ENCODE data around the gene MDC1.
"Not testable (repeated sequence)": the region's sequence is repeated elsewhere in the genome, so short reads cannot be mapped to it uniquely, and the experiment has no call there.

The MDC1 gene

DNA sequence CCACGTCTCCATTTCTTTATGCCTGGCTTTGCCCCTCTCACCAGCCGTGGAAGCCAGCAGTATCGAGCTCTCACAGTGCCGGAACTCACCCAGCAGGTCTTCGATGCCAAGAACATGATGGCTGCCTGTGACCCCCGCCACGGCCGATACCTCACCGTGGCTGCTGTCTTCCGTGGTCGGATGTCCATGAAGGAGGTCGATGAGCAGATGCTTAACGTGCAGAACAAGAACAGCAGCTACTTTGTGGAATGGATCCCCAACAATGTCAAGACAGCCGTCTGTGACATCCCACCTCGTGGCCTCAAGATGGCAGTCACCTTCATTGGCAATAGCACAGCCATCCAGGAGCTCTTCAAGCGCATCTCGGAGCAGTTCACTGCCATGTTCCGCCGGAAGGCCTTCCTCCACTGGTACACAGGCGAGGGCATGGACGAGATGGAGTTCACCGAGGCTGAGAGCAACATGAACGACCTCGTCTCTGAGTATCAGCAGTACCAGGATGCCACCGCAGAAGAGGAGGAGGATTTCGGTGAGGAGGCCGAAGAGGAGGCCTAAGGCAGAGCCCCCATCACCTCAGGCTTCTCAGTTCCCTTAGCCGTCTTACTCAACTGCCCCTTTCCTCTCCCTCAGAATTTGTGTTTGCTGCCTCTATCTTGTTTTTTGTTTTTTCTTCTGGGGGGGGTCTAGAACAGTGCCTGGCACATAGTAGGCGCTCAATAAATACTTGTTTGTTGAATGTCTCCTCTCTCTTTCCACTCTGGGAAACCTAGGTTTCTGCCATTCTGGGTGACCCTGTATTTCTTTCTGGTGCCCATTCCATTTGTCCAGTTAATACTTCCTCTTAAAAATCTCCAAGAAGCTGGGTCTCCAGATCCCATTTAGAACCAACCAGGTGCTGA, 7.0 kb upstream of the MDC1 start:
- not testable (repeated sequence) for DNase-seq

DNA sequence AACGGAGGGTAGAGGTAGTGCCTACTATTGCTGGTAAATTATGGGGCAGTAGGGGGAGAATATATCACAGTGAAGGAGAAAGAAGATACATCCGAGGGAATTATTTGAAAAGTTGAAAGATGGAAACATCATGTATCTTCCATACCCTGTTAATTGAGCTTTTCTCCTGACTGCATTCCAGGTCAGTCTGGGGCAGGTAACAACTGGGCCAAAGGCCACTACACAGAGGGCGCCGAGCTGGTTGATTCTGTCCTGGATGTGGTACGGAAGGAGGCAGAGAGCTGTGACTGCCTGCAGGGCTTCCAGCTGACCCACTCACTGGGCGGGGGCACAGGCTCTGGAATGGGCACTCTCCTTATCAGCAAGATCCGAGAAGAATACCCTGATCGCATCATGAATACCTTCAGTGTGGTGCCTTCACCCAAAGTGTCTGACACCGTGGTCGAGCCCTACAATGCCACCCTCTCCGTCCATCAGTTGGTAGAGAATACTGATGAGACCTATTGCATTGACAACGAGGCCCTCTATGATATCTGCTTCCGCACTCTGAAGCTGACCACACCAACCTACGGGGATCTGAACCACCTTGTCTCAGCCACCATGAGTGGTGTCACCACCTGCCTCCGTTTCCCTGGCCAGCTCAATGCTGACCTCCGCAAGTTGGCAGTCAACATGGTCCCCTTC, 6.2 kb upstream of the MDC1 start:
- DNase-seq = not testable (repeated sequence)

DNA sequence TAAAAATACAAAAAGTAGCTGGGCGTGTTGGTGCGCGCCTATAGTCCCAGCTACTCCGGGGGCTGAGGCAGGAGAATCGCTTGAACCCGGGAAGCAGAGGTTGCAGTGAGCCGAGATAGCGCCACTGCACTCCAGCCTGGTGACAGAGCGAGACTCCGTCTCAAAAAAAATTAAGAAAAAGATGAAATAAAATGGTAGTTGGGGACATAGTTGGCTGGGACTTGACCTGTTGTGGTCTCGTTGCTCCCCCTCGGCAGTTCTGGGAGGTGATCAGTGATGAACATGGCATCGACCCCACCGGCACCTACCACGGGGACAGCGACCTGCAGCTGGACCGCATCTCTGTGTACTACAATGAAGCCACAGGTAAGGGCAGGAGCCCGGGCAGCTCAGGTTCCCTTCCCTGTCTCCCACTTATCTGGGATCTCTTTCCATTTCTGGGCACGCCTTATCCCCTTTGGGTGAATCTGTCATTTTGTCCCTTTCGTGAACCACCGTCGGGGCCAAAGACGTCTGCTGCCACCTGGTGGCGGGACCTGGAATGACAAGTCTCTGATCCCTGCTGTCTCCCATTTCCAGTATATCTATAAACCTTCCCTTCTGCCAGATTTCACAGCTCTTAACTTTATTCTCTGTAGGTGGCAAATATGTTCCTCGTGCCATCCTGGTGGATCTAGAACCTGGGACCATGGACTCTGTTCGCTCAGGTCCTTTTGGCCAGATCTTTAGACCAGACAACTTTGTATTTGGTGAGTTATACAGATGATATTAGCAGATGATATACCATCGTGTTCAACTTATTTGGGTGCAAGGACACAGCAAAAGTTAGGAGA, 5.4 kb upstream of the MDC1 start:
- DNase-seq = peak; percentile 86

DNA sequence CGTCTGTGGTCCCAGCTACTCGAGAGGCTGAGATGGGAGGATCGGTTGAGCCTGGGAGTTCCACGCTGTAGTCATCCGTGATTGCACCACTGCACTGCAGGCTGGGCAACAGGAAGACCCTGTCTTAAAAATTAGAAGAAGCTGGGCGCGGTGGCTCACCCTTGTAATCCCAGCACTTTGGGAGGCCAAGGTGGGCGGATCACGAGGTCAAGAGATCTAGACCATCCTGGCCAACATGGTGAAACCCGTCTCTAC, 4.9 kb upstream of the MDC1 start:
- not testable (repeated sequence) for DNase-seq

DNA sequence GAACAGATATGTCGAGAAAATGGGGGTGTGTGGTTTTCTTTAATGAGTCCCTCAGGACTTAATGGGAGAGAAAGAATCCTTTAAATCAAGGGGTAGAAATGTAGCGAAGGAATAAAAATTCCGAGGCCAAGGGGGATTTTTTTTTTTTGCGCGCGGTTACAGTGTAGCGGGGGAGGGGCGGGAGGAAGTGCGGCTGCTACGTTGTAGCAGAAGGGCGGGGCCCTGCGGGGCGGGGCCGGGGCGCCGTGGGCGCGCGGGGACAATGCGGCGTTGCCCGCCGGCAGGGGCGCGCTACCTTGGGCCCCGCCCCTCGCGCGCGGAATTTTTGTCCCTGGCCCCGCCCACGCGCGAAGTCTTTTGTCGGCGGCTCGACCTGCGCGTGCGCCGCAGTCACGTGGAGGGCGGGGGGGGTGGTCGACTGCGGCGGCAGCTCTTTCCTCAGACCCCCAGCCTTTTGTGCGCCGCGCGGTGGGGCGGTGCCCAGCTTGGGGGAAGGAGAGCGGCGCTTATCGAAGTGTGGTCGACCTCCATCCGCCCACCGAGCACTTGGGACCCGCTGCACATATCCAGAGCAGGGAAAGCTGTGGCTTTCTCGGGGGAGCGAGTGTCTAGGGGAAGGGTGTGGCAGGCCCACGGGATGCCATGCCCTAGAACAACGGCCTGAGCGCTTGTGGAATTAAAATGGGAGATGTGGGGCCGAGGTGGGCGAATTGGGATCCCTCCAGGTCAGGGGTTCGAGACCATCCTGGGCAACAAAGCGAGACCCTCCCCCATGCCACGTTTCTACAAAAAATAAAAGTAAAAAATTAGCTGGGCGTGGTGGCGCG, 4.3 kb upstream of the MDC1 start:
- peak; percentile 95 for DNase-seq

DNA sequence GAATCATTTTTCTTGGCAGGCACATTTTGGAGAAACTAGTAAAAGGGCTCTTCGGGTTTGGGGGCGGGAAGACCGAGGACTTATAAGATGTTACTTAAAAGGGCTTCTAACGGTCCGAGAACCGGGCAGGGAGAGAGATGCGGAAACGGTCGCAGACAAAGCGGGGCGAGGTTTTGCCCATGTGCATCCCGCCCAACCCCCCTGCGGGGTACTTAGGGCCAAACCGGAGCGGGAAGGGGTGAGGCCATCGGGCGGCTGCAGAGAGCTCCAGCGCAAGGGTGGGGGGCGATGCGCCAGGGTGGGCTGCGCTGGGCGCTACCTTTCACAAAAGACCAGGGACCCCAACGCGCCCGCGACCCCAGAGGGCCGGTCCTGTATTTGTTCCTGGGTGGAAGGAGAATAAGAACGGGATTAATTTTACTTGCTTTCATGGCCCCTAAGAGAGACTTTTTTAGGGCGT, 3.7 kb upstream of the MDC1 start:
- DNase-seq = peak; percentile 53

DNA sequence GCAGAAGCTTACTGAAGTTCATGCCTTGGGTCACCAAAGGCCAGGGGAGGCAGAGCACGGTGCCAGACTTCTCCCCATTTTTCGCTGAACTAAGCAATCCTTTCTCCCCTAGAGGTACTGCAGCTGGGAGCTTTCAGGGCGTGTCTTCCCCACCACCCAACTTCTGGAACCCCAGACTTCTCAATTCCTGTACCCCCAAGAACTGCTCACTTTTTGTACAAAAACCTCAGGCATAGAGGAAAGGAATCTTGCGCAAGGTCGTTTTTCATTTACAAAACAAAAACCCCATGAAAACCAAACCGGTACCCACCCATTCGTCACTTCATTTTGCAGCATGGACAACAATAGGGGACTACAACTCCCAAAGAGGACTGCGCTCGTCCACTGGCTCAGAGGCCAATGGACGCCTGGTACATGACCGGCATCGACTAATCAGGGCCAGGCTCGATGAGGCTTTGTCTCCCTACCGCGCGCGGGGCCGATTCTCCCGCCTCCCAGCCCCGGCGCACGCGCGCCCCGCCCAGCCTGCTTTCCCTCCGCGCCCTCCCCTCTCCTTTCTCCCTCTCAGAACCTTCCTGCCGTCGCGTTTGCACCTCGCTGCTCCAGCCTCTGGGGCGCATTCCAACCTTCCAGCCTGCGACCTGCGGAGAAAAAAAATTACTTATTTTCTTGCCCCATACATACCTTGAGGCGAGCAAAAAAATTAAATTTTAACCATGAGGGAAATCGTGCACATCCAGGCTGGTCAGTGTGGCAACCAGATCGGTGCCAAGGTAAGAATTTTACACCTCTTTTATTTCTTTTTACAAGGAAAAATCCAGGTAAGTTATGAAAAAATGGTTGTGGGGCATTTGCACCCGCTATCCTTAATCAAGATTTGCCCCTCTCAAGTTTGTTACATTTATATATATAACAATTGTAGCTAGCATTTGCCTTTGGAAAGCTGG, 3.0 kb upstream of the MDC1 start, which contains the start of gene TUBB:
Gene TUBB (plus strand): TSS at position 562 of the 947 bp plus-strand sequence. CDS start 155 bp downstream, at position 717.
- peak; percentile 96 for DNase-seq

DNA sequence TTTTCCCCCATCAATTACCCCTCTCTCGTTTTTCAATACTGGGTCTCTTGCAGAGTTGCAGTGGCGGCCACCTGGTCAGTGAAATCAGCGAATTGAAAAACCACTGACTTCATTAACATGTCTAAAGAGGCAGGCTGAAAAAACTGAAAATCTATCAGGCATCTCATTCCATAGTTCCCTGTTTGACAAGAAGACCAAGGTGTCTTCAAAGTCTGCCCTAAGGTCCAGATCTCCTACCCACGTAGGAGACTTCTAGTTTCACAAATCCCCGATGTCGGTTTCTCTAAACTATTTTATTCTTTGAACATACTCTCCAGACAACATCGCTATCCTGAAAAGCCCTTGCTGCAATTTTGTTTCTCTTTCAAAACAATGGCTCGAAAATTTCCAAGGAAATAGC, 2.3 kb upstream of the MDC1 start:
- DNase-seq = no peak

DNA sequence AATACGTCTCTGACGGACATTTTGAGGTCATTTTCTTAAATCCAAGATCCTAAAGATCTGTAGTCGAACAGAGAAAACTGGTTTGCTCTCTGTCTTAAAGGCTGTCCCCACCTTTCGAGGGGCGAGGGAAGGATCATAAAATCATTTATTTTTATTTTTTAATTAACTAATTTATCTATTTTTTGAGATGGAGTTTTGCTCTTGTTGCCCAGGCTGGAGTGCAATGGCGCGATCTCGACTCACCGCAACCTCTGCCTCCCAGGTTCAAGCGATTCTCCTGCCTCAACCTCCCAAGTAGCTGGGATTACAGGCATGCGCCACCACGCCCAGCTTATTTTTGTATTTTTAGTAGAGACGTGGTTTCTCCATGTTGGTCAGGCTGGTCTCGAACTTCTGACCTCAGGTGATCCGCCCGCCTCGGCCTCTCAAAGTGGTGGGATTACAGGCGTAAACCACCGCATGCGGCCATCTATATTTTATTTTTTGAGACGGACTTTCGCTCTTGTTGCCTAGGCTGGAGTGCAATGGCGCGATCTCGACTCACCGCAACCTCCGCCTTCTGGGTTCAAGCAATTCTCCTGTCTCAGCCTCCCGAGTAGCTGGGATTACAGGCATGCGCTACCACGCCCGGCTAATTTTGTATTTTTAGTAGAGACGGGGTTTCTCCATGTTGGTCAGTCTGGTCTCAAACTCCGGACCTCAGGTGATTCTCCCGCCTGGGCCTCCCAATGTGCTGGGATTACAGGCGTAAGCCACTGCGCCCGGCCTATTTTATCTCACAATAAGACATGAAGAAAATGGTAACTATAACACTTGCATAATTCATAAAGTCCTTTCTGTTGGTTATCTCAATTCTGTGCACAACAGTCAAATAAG, 1.0 kb upstream of the MDC1 start:
- not testable (repeated sequence) for DNase-seq

DNA sequence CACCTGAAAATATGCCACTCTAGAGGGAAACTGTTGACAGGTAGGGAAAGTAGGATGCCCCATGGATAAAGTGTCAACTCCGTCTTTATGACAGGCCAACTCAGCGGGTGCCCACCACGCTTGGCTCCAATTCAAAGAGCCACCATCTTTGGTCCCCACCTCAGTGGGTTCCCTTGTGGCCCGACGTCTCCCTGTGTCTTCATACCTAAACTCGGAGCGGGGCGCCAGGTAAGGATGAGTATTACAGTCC, 277 bp downstream of the MDC1 start:
- no peak for DNase-seq

DNA sequence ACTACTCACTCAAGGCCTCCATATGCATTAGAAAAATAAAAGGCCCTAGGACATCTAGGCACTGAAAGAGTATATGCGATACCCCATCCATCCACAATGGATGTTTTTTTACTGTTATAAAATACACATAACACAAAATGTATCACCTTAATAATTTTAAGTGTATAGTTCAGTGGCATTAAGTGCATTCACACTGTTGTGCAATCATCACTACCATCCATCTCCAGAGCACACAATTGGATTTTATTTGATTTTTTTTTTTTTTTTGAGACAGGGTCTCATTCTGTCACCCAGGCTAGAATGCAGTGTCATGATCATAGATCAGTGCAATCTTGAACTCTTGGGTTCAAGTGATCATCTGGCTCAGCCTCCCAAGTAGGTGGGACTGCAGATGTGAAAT, 2.8 kb downstream of the MDC1 start:
- no peak for DNase-seq

DNA sequence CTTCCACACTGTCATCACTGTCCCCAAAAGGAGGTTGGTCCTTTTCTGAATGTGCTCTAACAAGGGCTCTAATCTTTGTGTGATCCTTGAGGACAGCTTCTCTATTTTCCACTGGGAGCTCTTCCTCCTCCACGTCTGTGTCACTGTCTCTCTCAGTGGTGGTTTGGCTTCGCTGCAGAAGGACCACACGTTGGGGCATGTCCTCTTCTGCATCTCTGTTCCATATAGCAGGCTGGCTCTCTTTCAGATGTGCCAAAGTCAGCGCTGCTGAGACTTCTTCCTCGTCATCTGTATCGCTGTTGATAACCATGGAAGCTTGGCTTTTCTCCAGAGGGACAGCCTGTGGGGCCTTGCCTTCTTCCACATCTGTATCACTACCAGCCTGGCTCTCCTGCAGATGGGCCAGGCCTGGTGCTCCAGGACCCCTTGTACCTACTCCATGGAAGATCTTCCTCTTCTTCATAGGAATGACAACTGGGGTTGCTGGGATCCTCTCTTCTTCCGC, 4.6 kb downstream of the MDC1 start:
- no peak for DNase-seq

DNA sequence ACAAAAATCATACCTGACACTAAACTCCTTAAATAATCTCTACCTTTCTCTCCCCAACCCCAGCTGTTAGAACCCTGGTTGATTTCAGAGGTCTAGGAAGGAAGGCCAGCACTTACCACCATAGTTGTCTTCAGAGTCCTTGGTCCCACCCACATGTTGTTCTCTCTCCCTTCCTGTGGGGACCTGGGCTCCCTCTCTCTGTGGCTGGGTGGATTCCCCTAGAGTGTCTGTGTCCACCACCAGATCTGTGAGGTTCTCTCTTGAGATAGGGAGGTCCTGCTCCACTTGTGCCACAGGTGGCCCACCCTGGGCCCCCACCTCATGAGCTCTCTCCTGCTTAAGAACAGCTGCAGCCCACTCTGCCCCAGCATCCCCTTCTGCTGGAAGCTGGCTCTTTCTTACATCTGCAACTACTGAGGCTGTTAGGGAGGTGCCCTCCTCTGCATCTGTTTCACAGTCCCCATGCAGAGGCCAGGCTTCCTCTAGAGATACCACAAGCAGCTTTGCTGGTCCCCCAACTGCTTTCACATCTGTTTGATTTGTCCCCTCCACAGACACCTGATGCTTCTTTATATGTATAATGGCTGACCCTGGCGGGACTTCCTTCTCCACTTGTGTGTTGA, 5.2 kb downstream of the MDC1 start:
- DNase-seq = no peak

DNA sequence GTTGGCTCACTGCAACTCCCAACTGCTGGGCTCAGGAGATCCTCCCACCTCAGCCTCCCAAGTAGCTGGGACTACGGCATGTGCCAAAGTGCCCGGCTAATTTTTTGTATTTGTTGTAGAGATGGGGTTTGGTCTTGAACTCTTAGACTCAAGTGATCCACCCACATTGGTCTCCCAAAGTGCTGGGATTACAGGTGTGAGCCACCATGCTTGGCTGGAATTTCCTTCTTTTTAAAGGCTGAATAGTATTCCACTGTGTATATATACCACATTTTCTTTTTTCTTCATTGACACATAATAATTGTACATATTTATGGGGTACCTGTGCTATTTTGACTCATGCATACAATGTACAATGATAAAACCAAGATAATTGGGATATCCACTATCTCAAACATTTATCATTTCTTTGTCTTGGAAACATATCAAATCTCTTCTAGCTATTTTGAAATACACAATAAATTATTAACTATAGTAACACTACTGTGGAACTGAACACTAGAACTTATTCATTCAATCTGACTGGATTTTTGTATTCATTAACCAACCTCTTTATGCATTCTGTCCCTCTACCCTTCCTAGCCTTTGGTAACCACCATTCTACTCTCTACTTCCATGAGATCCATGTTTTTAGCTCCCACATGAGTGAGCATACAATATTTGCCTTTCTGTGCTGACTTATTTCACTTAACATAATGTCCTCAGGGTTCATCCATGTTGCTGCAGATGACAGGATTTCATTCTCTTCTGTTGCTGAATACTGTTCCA, 7.8 kb downstream of the MDC1 start:
- DNase-seq = no peak

DNA sequence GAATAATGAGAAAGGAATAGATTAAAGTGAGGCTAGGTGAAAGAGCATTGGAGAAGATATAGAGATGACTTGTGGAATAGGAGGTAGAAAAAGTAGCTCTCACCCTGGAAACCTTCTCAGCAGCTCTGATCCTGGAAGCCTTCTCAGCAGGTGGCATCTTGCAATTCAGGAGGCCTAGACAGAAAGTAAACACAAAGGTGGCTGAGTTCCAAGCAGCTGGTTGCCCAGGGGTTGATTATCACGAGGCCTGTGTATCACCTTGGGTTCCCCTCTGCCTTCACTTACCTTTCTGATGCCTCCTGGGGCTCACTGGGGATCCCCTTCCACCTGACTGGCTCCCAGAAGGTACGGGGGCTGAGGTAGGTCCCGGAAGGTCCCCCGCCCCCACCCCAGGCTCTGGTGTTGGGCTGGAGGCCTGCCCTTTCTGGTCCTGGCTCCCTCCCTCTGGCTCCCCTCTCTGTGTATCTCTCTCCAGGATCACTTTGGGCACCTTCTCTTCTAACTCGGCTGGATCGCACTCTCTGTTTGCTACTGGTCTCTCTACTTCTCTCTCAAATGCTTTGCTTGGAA, 9.7 kb downstream of the MDC1 start:
- DNase-seq = no peak

DNA sequence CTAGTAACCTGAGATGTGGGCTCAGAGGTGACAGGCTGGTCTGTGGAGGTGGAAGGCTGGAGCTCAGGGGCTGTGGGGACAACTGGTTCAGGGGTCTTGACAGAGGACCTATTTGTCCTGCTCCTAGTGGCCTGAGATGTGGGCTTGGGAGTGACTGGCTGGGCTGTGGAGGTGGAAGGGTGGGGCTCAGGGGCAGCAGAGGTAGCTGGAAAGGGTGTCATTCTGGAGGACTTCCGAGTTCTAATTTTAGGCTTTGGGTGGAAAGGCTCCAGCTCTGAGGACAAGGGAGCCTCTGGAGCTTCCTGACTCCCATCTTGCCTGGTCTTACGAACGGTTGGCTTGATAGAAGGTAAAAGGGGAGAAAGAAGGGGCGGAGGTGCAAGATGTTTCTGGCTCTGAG, 11.5 kb downstream of the MDC1 start:
- no peak for DNase-seq

DNA sequence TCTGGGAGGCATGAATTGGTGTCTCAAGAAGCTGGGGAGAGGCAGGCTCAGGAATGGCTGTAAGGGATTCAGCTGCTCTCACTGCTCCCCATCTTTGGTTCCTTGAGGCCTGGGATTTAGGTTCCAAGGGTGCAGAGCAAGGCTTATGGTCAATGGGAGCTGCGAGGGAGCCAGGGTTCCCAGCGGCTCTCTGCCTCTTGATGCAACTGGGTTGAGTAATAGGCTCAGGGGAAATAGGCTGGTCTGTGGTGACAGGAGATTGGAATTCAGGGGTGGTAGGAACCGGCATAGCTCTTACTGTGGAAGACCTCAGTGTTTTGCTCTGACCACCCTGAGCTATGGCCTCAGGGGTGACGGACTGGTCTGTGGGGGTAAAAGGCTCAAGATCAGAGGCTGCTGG, 13.3 kb downstream of the MDC1 start:
- no peak for DNase-seq

DNA sequence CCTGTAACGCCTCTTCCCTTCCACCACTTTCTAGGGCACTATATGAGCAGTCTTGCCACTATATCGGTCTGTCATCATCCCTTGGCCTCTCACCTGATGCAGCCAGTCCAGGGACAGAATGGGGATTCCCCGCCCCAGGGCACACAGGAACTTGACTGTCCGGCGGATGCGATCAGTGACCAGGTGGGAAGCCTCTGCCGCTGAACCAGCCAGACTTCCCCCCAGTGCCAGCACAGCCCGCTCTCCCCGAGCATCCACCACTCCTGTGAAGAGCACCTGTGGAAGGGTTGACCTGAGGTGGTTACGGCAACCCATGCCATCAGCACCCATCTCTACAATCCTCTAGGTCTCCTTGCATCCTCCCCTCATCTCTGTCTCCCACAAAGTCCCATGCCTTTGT, 14.1 kb downstream of the MDC1 start:
- no peak for DNase-seq

DNA sequence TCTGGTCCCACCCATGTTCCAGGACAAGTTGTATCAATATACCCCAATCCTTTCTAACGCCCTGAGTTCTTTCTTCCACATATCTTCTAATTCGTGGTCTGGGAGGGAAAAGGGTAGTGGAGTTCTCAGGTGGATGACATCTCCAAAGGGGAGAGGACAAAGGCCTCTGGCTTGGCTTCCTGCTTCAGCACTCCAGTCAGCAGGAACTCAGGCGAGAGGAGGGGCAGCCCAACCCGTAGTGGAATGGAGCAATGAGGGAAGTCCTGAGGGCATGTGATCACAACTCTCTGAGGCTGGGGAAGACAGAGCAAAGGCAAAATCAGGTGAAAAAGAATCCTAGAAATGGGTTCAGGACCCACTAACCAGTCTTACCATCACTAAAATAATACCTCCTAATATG, 16.7 kb downstream of the MDC1 start:
- DNase-seq = no peak

All from CD4-positive, alpha-beta T cell treated with Interleukin-21 for 1 hour (primary cell).